K562 (cell line): ENCODE results near the gene OXSR1. TPM values are rescaled to one million over a fixed set of nuclear protein-coding genes. Genes with fewer than 3 reads are reported as not detected.

Source experiments
- ATAC-seq: fragments of 200-7000 bp; cut with Tn5 transposase; 3 replicates; pipeline ENCODE4 v1.9.1; 2020; ENCODE audit warnings: moderate library complexity
- BruUV-seq: library from RNA; stranded (reverse); fragments of 400-500 nt; replicated peaks from 2 replicates; lab custom pipeline; 2021; lab: Mats Ljungman, UMichigan
- CTCF ChIA-PET: fragments of 300-600 bp; formaldehyde crosslinking; extraction: SDS; loops from one replicate; lab custom pipeline; 2021; ENCODE audit warnings: low intra/inter-chr PET ratio; lab: Yijun Ruan, JAX
- POLR2A ChIA-PET: fragments of 300-600, 350-650 bp; sonication (Branson Sonifier 250); formaldehyde crosslinking; extraction: SDS; loops from one replicate; lab custom pipeline; 2021; ENCODE audit warnings: antibody characterized with exemption, inconsistent platforms; lab: Yijun Ruan, JAX
- DNase-seq, 4 experiments: peaks; one replicate each; pipeline versions ENCODE4 v3.0.0 to v3.0.0-alpha.2; 2011 to 2018; ENCODE audit warnings: low spot score in 3 of 4, mixed read lengths in 3 of 4; ENCODE audit errors: extremely low read depth in 1 of 4
- FAIRE-seq: peaks from 2 replicates; lab custom pipeline; 2011; peaks lifted over from hg19 to GRCh38; lab: Jason Lieb, UNC
- H2AFZ ChIP-seq: 2 replicates; pipeline ENCODE4 v1.6.0; 2011; ENCODE audit warnings: low read depth, low read length, control low read depth, inconsistent platforms
- H3K27ac ChIP-seq: fragments of 200-600 bp; 3 replicates; pipeline ENCODE4 v1.8.0; 2011; ENCODE audit warnings: low read depth, mild to moderate bottlenecking, control low read depth, inconsistent platforms, low read length, moderate library complexity, mixed read lengths; ENCODE audit errors: extremely low read depth
- H3K27me3 ChIP-seq, 2 experiments: fragments of 300-600 bp in 1 of 2; 2 replicates in 1 of 2; 3 replicates in 1 of 2; pipeline versions ENCODE4 v1.6.0 to v1.8.0; 2011; ENCODE audit warnings: inconsistent platforms in 2 of 2, low read length in 2 of 2, mild to moderate bottlenecking in 1 of 2, mixed read lengths in 1 of 2, moderate library complexity in 1 of 2; ENCODE audit not compliant: control insufficient read depth in 2 of 2, insufficient read depth in 2 of 2
- H3K36me3 ChIP-seq: fragments of 300-600 bp; 3 replicates; pipeline ENCODE4 v1.8.0; 2011; ENCODE audit warnings: mild to moderate bottlenecking, low read length, inconsistent platforms; ENCODE audit not compliant: control insufficient read depth, insufficient read depth
- H3K4me1 ChIP-seq, 2 experiments: fragments of 200-600 bp in 1 of 2; replicated peaks in 1 of 2; 2 replicates in 1 of 2; 3 replicates in 1 of 2; pipeline versions ENCODE4 v1.5.1 to v1.8.0; 2011; ENCODE audit warnings: inconsistent platforms in 2 of 2, low read length in 2 of 2, mild to moderate bottlenecking in 1 of 2, mixed read lengths in 1 of 2, moderate library complexity in 1 of 2; ENCODE audit not compliant: control insufficient read depth in 2 of 2, insufficient read depth in 2 of 2
- H3K4me2 ChIP-seq: 2 replicates; pipeline ENCODE4 v1.6.1; 2011; ENCODE audit warnings: low read length, control low read depth, inconsistent platforms, mixed read lengths; ENCODE audit not compliant: insufficient read depth
- H3K4me3 ChIP-seq: fragments of 200-600 bp; sonication (generic), shearing (Covaris generic); 2 replicates; pipeline ENCODE4 v1.5.1; 2016; ENCODE audit warnings: control low read depth, inconsistent platforms
- H3K79me2 ChIP-seq: fragments of 200-600 bp; 3 replicates; pipeline ENCODE4 v1.8.0; 2011; ENCODE audit warnings: low read length, inconsistent platforms; ENCODE audit not compliant: control insufficient read depth, insufficient read depth
- H3K9ac ChIP-seq, 2 experiments: 2 replicates each; pipeline versions ENCODE4 v1.6.0 to v1.6.1; 2011; ENCODE audit warnings: low read depth in 2 of 2, low read length in 2 of 2, control low read depth in 1 of 2, inconsistent platforms in 1 of 2, mild to moderate bottlenecking in 1 of 2, mixed read lengths in 1 of 2; ENCODE audit not compliant: insufficient read depth in 1 of 2
- H3K9me1 ChIP-seq: one replicate; pipeline ENCODE4 v1.6.0; 2011; ENCODE audit warnings: inconsistent platforms, mild to moderate bottlenecking, low read length, moderate library complexity; ENCODE audit not compliant: control insufficient read depth, insufficient read depth
- H3K9me3 ChIP-seq: replicated peaks from 2 replicates; pipeline ENCODE4 v1.5.1; 2011; ENCODE audit warnings: low read depth, low read length, inconsistent platforms; ENCODE audit not compliant: control insufficient read depth, insufficient read depth
- H4K20me1 ChIP-seq: replicated peaks from 2 replicates; pipeline ENCODE4 v1.6.1; 2011; ENCODE audit warnings: low read length, inconsistent platforms, mixed read lengths; ENCODE audit not compliant: control insufficient read depth, insufficient read depth
- BRCA1 ChIP-seq, 2 experiments: fragments of 450-650 bp in 1 of 2; sonication (generic) in 1 of 2; formaldehyde crosslinking in 1 of 2; IDR thresholded peaks; 2 replicates each; pipeline versions ENCODE4 v1.5.0 to v1.6.1; 2017 to 2020; ENCODE audit warnings: mild to moderate bottlenecking in 1 of 2, missing genetic modification reagents in 1 of 2
- CREM ChIP-seq: IDR thresholded peaks from 2 replicates; pipeline ENCODE4 v1.6.1; 2014; ENCODE audit warnings: antibody characterized with exemption, low read depth
- CTCF ChIP-seq, 3 experiments: IDR thresholded peaks in 2 of 3; conservative IDR thresholded peaks in 1 of 3; 2 replicates each; pipeline ENCODE4 v1.5.1; 2011 to 2012; ENCODE audit warnings: low read length in 3 of 3, mild to moderate bottlenecking in 3 of 3, control low read depth in 2 of 3, improper control_type of control experiment in 1 of 3, inconsistent platforms in 1 of 3, low read depth in 1 of 3, mixed read lengths in 1 of 3, moderate library complexity in 1 of 3; ENCODE audit not compliant: insufficient read depth in 2 of 3
- DDX20 ChIP-seq: fragments of 450-650 bp; IDR thresholded peaks from 2 replicates; pipeline ENCODE4 v1.6.1; 2016; ENCODE audit warnings: missing genetic modification characterization, low read depth, mild to moderate bottlenecking, missing compliant biosample characterization, moderate library complexity
- FUS ChIP-seq: fragments of 200-400 bp; formaldehyde crosslinking; optimal IDR thresholded peaks from 2 replicates; pipeline ENCODE3; 2017; ENCODE audit warnings: low read depth, low read length
- TCF15 ChIP-seq: fragments of 250-450 bp; sonication (Bioruptor Pico); IDR thresholded peaks from 2 replicates; pipeline ENCODE4 v1.8.0; 2022; ENCODE audit warnings: moderate library complexity, mild to moderate bottlenecking, inconsistent platforms
- XRCC4 ChIP-seq: IDR thresholded peaks from one replicate; pipeline ENCODE4 v1.6.1; 2011; ENCODE audit not compliant: insufficient read depth, insufficient read length; ENCODE audit errors: extremely low read depth
- ZNF512 ChIP-seq: IDR thresholded peaks from 2 replicates; pipeline ENCODE4 v1.6.1; 2016; ENCODE audit warnings: missing genetic modification characterization, missing compliant biosample characterization
- ZNF583 ChIP-seq: fragments of 250-450 bp; sonication (Bioruptor Pico); IDR thresholded peaks from 2 replicates; pipeline ENCODE4 v1.4.0; 2020
- ZNF644 ChIP-seq: fragments of 200-800 bp; sonication (Bioruptor generic); IDR thresholded peaks from 2 replicates; pipeline ENCODE4 v1.6.1; 2016; ENCODE audit warnings: low read depth, missing genetic modification characterization, missing compliant biosample characterization
- WGBS: fragments of 100-300 bp; shearing (Covaris generic); methylation state at CpG from one replicate; pipeline ENCODE4 v1.1.6; 2016; ENCODE audit warnings: low coverage, mixed read lengths; ENCODE audit not compliant: insufficient coverage; ENCODE audit errors: missing lambda C conversion rate; 5-methylcytosine and 5-hydroxymethylcytosine counted together
- in situ Hi-C: fragments of 300-500 bp; cut with MboI; formaldehyde crosslinking; loops from 4 replicates; pipeline ENCODE4 v1.15.0; 2018; ENCODE audit warnings: inconsistent platforms, mixed read lengths
- intact Hi-C: fragments of 100-400 bp; cut with micrococcal nuclease; formaldehyde crosslinking; loops from 2 replicates; pipeline ENCODE4 v1.14.2; 2022
- polyA plus RNA-seq, 8 experiments: library from polyadenylated mRNA; depleted of rRNA in 4 of 8; stranded (reverse) in 5 of 8; unstranded in 3 of 8; fragments of >200 nt; fragmentation: Nextera tagmentation in 2 of 8; fragmentation: Illumina TruSeq in 1 of 8; extraction: Ambion mirVana in 2 of 8; extraction: Trizol in 1 of 8; gene quantifications; 2 replicates each; pipeline versions ENCODE4 v1.2.1 to v1.2.3, GENCODE V29; 2011 to 2014; ENCODE audit warnings: inconsistent platforms in 1 of 8, missing spikeins in 1 of 8
- total RNA-seq, 7 experiments: library from RNA; depleted of rRNA in 6 of 7; stranded (reverse); fragments of >200 nt in 6 of 7; fragmentation: Illumina TruSeq in 2 of 7; extraction: Trizol in 2 of 7; gene quantifications; 2 replicates each; pipeline versions ENCODE4 v1.2.1 to v1.2.3, GENCODE V29; 2011 to 2021; ENCODE audit warnings: low replicate concordance in 1 of 7

The OXSR1 gene
- total and polyA plus RNA-seq, 9 of the 15 experiments (the other 6 are each of a cell fraction or from before 2014, with no cell fraction given) = 15.7 to 87.6 (median 48.7) TPM

- in situ Hi-C loops = no loop called here
- no peaks in the 10 kb centered on the region for H3K9me1 ChIP-seq
- ChIA-PET POLR2A (interaction anchor here (1.0 to 3.7 kb wide), 5 partner anchors 12 to 25 kb away, joined by 3 to 17 read pairs (median 9); partner anchors contain the start of gene OXSR1), CTCF (no interaction called here)
- WGBS = 74% methylated on average over 7 of the region's 7 CpGs
- no peak for FAIRE-seq
- no peak overlapping the region for H3K4me2 ChIP-seq
- no peak overlapping the region for H2AFZ ChIP-seq
- H3K4me1 ChIP-seq = peaks cover 17 to 35% of the 10 kb centered on the region in 2 experiments; a peak in 4 of 5 replicates
- H3K9me3 ChIP-seq = no peaks in the 10 kb centered on the region
- no peak for DNase-seq
- H3K27ac ChIP-seq = no peak overlapping the region
- H3K27me3 ChIP-seq = no peaks in the 10 kb centered on the region; a peak in 1 of 5 replicates
- no peak for ATAC-seq
- H4K20me1 ChIP-seq = no peaks in the 10 kb centered on the region
- BruUV-seq = no TSS peak
- TF ChIP-seq BRCA1 (IDR thresholded peaks at IDR 0.05) = no peak
- TF ChIP-seq BRCA1 (CRISPR knock-in tag; IDR thresholded peaks at IDR 0.05) = 0 out of 2 replicates have a peak, but pooled peaks have one; percentile 64
- no peak for TF ChIP-seq CREM
- no peak overlapping the region for H3K4me3 ChIP-seq
- peaks cover 26% of the 10 kb centered on the region; the same call in 2 of the 3 replicates for H3K36me3 ChIP-seq
- peak overlapping the region in 1 of 2 experiments; percentile 5; a peak in 1 of 4 replicates for H3K9ac ChIP-seq
- peaks cover 28% of the 10 kb centered on the region for H3K79me2 ChIP-seq
- intact Hi-C loops = no loop called here
These were observed 24.0 kb upstream of the OXSR1 start for GRCh38 chr3:38141173-38141951.

GRCh38 chr3:38141952-38142273 is 23.4 kb upstream of the OXSR1 start:
- peaks cover 26% of the 10 kb centered on the region; the same call in 2 of the 3 replicates for H3K36me3 ChIP-seq
- ATAC-seq = no peak
- H3K27me3 ChIP-seq = no peaks in the 10 kb centered on the region; a peak in 1 of 5 replicates
- H3K79me2 ChIP-seq = peaks cover 23% of the 10 kb centered on the region
- in situ Hi-C loops = no loop called here
- TF ChIP-seq ZNF644 (tag) = no peak
- no peak for TF ChIP-seq ZNF512 (tag)
- TF ChIP-seq CTCF (IDR thresholded peaks at IDR 0.05 in 2 of 3, conservative IDR thresholded peaks at IDR 0.05 in 1 of 3; ENCODE audit: insufficient read depth in 2 of 3, low read depth in 1 of 3, low read length in 3 of 3) = no peak
- no peak for TF ChIP-seq XRCC4
- no peak for TF ChIP-seq TCF15 (CRISPR knock-in tag)
- no peak for TF ChIP-seq DDX20 (tag)
- no peak for TF ChIP-seq FUS
- TF ChIP-seq ZNF583 = no peak
- TF ChIP-seq, all 486 proteins: peak for 0
- WGBS = 47% methylated on average over 2 of the region's 2 CpGs
- peaks cover 17 to 30% of the 10 kb centered on the region in 2 experiments; a peak in 4 of 5 replicates for H3K4me1 ChIP-seq
- H3K4me3 ChIP-seq = no peak overlapping the region
- H3K9ac ChIP-seq = no peak overlapping the region
- H3K9me3 ChIP-seq = no peaks in the 10 kb centered on the region
- H3K27ac ChIP-seq = no peak overlapping the region
- intact Hi-C loops = no loop called here
- ChIA-PET POLR2A (interaction anchor here (0.6 to 3.7 kb wide), 7 partner anchors 10 to 171 kb away, joined by 3 to 17 read pairs (median 8); partner anchors contain the start of gene OXSR1), CTCF (no interaction called here)
- H2AFZ ChIP-seq = no peak overlapping the region
- no peaks in the 10 kb centered on the region for H4K20me1 ChIP-seq
- H3K4me2 ChIP-seq = no peak overlapping the region
- H3K9me1 ChIP-seq = no peaks in the 10 kb centered on the region
- no TSS peak for BruUV-seq
- FAIRE-seq = no peak
- no peak for DNase-seq
